ENCODE results near the gene CCDC47.

- no peak for TF ChIP-seq FOXM1 (CRISPR knock-in tag; IDR thresholded peaks at IDR 0.05)
- TF ChIP-seq ZFP36 (IDR thresholded peaks at IDR 0.05; ENCODE audit: borderline replicate concordance, low read depth, low read length, partially characterized antibody): no peak
These were observed 45.7 kb upstream of the CCDC47 start for GRCh38 chr17:63819131-63819530.
